PC-9 (cell line): Measurements from ENCODE around the gene ADTRP. TPM values are rescaled to one million over a fixed set of nuclear protein-coding genes. Genes with fewer than 3 reads are reported as not detected.

Experiments
- BruUV-seq: library from RNA; stranded (reverse); fragments of 400-500 nt; replicated peaks from 2 replicates; lab custom pipeline; 2021; lab: Mats Ljungman, UMichigan
- CTCF ChIA-PET: fragments of 300-600 bp; sonication (Branson Sonifier 250); formaldehyde crosslinking; loops from one replicate; lab custom pipeline; 2022; ENCODE audit warnings: antibody characterized with exemption; lab: Charles Lee
- POLR2A ChIA-PET: fragments of 300-600 bp; sonication (Branson Sonifier 250); formaldehyde crosslinking; loops from one replicate; lab custom pipeline; 2022; ENCODE audit warnings: antibody characterized with exemption; ENCODE audit not compliant: unreplicated experiment; lab: Charles Lee
- DNase-seq, 2 experiments: peaks; one replicate each; pipeline versions ENCODE4 v3.0.0 to v3.0.0-alpha.2; 2015 to 2022; ENCODE audit warnings: mixed read lengths in 1 of 2
- H2AFZ ChIP-seq: fragments of 200-600 bp; sonication (generic); 2 replicates; pipeline ENCODE4 v1.8.1; 2017; ENCODE audit warnings: antibody characterized with exemption
- H3F3A ChIP-seq: fragments of 200-600 bp; sonication (generic); 2 replicates; pipeline ENCODE4 v1.8.1; 2017; ENCODE audit warnings: antibody characterized with exemption, mild to moderate bottlenecking, low read depth; ENCODE audit not compliant: insufficient read depth
- H3K27ac ChIP-seq: fragments of 200-600 bp; sonication (generic); 2 replicates; pipeline ENCODE4 v1.6.1; 2016; ENCODE audit warnings: mixed run types
- H3K27me3 ChIP-seq: fragments of 200-600 bp; sonication (generic); 2 replicates; pipeline ENCODE4 v1.6.1; 2016; ENCODE audit warnings: low read depth, mixed run types; ENCODE audit not compliant: insufficient read depth
- H3K36me3 ChIP-seq: fragments of 200-600 bp; sonication (generic); 2 replicates; pipeline ENCODE4 v1.6.1; 2016; ENCODE audit warnings: low read depth, mixed run types
- H3K4me1 ChIP-seq: fragments of 200-600 bp; sonication (generic); replicated peaks from 2 replicates; pipeline ENCODE4 v1.6.1; 2016; ENCODE audit warnings: mixed run types; ENCODE audit not compliant: insufficient read depth
- H3K4me2 ChIP-seq: fragments of 200-600 bp; sonication (generic); 2 replicates; pipeline ENCODE4 v1.6.1; 2017; ENCODE audit warnings: mixed run types
- H3K4me3 ChIP-seq: fragments of 200-600 bp; sonication (generic); 2 replicates; pipeline ENCODE4 v1.6.1; 2016; ENCODE audit warnings: mixed run types
- H3K79me2 ChIP-seq: fragments of 200-600 bp; sonication (generic); 2 replicates; pipeline ENCODE4 v1.6.1; 2017; ENCODE audit warnings: low read depth, mixed run types
- H3K9me2 ChIP-seq: fragments of 200-600 bp; sonication (generic); 2 replicates; pipeline ENCODE4 v1.8.1; 2017; ENCODE audit warnings: mild to moderate bottlenecking; ENCODE audit not compliant: insufficient read depth
- H3K9me3 ChIP-seq: fragments of 200-600 bp; sonication (generic); 2 replicates; pipeline ENCODE4 v1.8.1; 2016; ENCODE audit warnings: low read depth; ENCODE audit not compliant: insufficient read depth
- H4K20me1 ChIP-seq: fragments of 200-600 bp; sonication (generic); 2 replicates; pipeline ENCODE4 v1.8.1; 2017; ENCODE audit not compliant: insufficient read depth
- EZH2 ChIP-seq: fragments of 200-600 bp; sonication (generic); IDR thresholded peaks from 2 replicates; pipeline ENCODE4 v1.8.0; 2017; ENCODE audit warnings: antibody characterized with exemption, low read depth
- intact Hi-C: fragments of 100-400 bp; cut with micrococcal nuclease; formaldehyde crosslinking; loops from one replicate; pipeline ENCODE4 v1.10.0; 2022; ENCODE audit not compliant: unreplicated experiment
- total RNA-seq: library from RNA; stranded (reverse); gene quantifications from 2 replicates; pipeline ENCODE4 v1.2.3, GENCODE V29; 2021
- TF ChIP-seq, protein P1 (sequence below): fragments of 200-600 bp; sonication (generic); conservative IDR thresholded peaks from 2 replicates; pipeline ENCODE4 v1.6.1; 2017; ENCODE audit warnings: mixed run types, antibody characterized with exemption, mild to moderate bottlenecking, moderate library complexity

Gene ADTRP
- total RNA-seq, 1 experiment from 2014 or later, result 4.1 TPM

DNA sequence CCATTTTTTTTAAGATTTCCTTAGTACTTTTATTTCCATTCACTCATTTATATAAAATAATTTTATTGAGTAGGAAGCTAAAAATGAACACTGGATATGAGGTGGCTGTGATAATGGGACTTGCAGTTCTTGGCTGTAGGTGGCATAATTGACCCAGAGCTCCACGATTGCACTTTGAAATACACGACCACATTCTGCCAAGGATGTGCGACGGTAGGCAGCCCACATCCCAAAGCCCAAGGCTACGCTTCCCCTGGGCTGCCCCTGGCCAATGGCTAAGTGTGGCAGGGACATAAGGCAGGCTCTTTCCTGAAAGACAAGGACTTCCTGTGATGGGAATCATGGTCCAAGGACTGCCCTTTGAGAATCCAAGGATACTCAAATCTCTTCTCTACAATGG lies 43.7 kb upstream of the ADTRP start:
- no peak overlapping the region for H3K27ac ChIP-seq
- H3K79me2 ChIP-seq, result no peaks in the 10 kb centered on the region
- no peak overlapping the region for H3K4me2 ChIP-seq
- no peak for TF ChIP-seq EZH2
- TF ChIP-seq, protein P1, sequence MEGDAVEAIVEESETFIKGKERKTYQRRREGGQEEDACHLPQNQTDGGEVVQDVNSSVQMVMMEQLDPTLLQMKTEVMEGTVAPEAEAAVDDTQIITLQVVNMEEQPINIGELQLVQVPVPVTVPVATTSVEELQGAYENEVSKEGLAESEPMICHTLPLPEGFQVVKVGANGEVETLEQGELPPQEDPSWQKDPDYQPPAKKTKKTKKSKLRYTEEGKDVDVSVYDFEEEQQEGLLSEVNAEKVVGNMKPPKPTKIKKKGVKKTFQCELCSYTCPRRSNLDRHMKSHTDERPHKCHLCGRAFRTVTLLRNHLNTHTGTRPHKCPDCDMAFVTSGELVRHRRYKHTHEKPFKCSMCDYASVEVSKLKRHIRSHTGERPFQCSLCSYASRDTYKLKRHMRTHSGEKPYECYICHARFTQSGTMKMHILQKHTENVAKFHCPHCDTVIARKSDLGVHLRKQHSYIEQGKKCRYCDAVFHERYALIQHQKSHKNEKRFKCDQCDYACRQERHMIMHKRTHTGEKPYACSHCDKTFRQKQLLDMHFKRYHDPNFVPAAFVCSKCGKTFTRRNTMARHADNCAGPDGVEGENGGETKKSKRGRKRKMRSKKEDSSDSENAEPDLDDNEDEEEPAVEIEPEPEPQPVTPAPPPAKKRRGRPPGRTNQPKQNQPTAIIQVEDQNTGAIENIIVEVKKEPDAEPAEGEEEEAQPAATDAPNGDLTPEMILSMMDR, result no peak
- H3F3A ChIP-seq, result no peaks in the 10 kb centered on the region
- POLR2A ChIA-PET, result no interaction called here
- H2AFZ ChIP-seq, result no peak overlapping the region
- no peak overlapping the region for H3K4me3 ChIP-seq
- no peak for DNase-seq
- H4K20me1 ChIP-seq, result no peaks in the 10 kb centered on the region
- CTCF ChIA-PET, result no interaction called here
- BruUV-seq, result no TSS peak
- H3K27me3 ChIP-seq, result no peaks in the 10 kb centered on the region
- H3K36me3 ChIP-seq, result no peaks in the 10 kb centered on the region
- no peaks in the 10 kb centered on the region for H3K4me1 ChIP-seq
- H3K9me3 ChIP-seq, result no peaks in the 10 kb centered on the region
- H3K9me2 ChIP-seq, result no peaks in the 10 kb centered on the region
- intact Hi-C loops, result no loop called here

DNA sequence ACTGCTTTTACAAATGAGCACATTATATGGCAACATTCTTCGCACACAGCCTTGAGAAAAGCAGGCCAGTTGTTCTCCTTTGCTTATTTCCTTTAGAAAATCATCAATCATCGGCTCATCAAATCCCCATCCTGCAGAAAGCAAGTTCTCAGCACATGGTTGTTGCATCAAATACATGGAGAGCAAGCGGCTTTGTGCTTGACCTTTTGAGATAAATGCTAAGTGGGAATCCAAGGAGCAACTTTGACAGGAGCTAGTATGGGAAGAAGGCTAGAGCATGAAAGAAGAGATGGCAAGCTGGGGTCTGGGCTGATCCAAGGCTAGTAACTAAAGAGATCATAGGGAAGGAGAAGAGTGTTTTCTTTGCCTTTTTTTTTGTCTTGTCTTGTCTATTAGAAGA lies 43.2 kb upstream of the ADTRP start:
- ChIA-PET CTCF (no interaction called here), POLR2A (no interaction called here)
- H3K27ac ChIP-seq, result no peak overlapping the region
- no peaks in the 10 kb centered on the region for H3K4me1 ChIP-seq
- no peaks in the 10 kb centered on the region for H3K27me3 ChIP-seq
- no peaks in the 10 kb centered on the region for H3F3A ChIP-seq
- BruUV-seq, result no TSS peak
- H3K4me3 ChIP-seq, result no peak overlapping the region
- no peaks in the 10 kb centered on the region for H3K9me3 ChIP-seq
- H4K20me1 ChIP-seq, result no peaks in the 10 kb centered on the region
- no peaks in the 10 kb centered on the region for H3K36me3 ChIP-seq
- H3K79me2 ChIP-seq, result no peaks in the 10 kb centered on the region
- no peaks in the 10 kb centered on the region for H3K9me2 ChIP-seq
- DNase-seq, result no peak
- no peak overlapping the region for H3K4me2 ChIP-seq
- TF ChIP-seq EZH2, result no peak
- TF ChIP-seq, protein P1, result no peak
- no peak overlapping the region for H2AFZ ChIP-seq
- intact Hi-C loops, result no loop called here

DNA sequence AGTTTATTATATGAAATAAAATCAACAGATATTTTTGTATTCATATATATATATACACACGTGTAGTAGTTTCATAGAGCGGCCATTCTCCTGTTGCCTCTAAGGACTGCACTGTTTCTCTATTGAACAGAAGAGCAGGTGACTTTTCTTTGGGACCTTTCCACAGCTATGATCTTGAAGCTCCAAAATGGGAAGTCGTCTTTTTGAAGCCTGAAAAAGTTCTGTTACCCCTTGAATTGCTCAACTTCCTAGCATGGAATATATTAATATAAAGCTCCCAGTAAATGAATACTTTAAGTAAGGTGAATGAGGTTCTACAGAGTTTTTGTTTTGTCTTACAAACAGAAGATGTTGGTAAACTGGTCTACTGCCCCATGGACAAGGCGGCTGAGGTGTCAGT lies 42.2 kb upstream of the ADTRP start:
- H3K4me2 ChIP-seq, result no peak overlapping the region
- no peaks in the 10 kb centered on the region for H3K4me1 ChIP-seq
- no peaks in the 10 kb centered on the region for H3K9me3 ChIP-seq
- H2AFZ ChIP-seq, result no peak overlapping the region
- no peaks in the 10 kb centered on the region for H3K27me3 ChIP-seq
- no peaks in the 10 kb centered on the region for H4K20me1 ChIP-seq
- no peaks in the 10 kb centered on the region for H3F3A ChIP-seq
- no peaks in the 10 kb centered on the region for H3K79me2 ChIP-seq
- POLR2A ChIA-PET, result no interaction called here
- CTCF ChIA-PET, result no interaction called here
- no TSS peak for BruUV-seq
- DNase-seq, result no peak
- no peaks in the 10 kb centered on the region for H3K36me3 ChIP-seq
- no peak overlapping the region for H3K4me3 ChIP-seq
- H3K9me2 ChIP-seq, result no peaks in the 10 kb centered on the region
- intact Hi-C loops, result no loop called here
- H3K27ac ChIP-seq, result no peak overlapping the region
- no peak for TF ChIP-seq EZH2
- TF ChIP-seq, protein P1, result no peak
